Smooth muscle cell (in vitro differentiated cells): Measurements from ENCODE around the gene TCF12. TPM values are rescaled to one million over a fixed set of nuclear protein-coding genes. Genes with fewer than 3 reads are reported as not detected.

Source experiments
- DNase-seq: peaks from one replicate; lab custom pipeline; 2025; ENCODE audit not compliant: unreplicated experiment; lab: John Stamatoyannopoulos, UW
- H2AFZ ChIP-seq: fragments of 200-600 bp; sonication (generic); 2 replicates; pipeline ENCODE4 v1.6.0; 2016; ENCODE audit warnings: antibody characterized with exemption, low read depth, mild to moderate bottlenecking
- H3F3A ChIP-seq: fragments of 200-600 bp; sonication (generic); 2 replicates; pipeline ENCODE4 v1.6.0; 2017; ENCODE audit warnings: antibody characterized with exemption, low read depth
- H3K27ac ChIP-seq: fragments of 200-600 bp; sonication (generic); 2 replicates; pipeline ENCODE4 v1.5.1; 2016; ENCODE audit warnings: low read depth, mild to moderate bottlenecking
- H3K27me3 ChIP-seq: fragments of 200-600 bp; sonication (generic); 2 replicates; pipeline ENCODE4 v1.6.1; 2016; ENCODE audit warnings: low read depth, mild to moderate bottlenecking
- H3K36me3 ChIP-seq: fragments of 200-600 bp; sonication (generic); 2 replicates; pipeline ENCODE4 v1.5.1; 2016; ENCODE audit warnings: low read depth
- H3K4me1 ChIP-seq: fragments of 200-600 bp; sonication (generic); 2 replicates; pipeline ENCODE4 v1.5.1; 2016; ENCODE audit warnings: low read depth
- H3K4me2 ChIP-seq: fragments of 200-600 bp; sonication (generic); 2 replicates; pipeline ENCODE4 v1.6.0; 2016; ENCODE audit warnings: mild to moderate bottlenecking
- H3K4me3 ChIP-seq: fragments of 200-600 bp; sonication (generic); 2 replicates; pipeline ENCODE4 v1.5.1; 2016; ENCODE audit warnings: mild to moderate bottlenecking
- H3K79me2 ChIP-seq: fragments of 200-600 bp; sonication (generic); 2 replicates; pipeline ENCODE4 v1.6.0; 2016; ENCODE audit warnings: low read depth, mild to moderate bottlenecking
- H3K9ac ChIP-seq: fragments of 200-600 bp; sonication (generic); 2 replicates; pipeline ENCODE4 v1.6.0; 2016; ENCODE audit warnings: low read depth
- H3K9me3 ChIP-seq: fragments of 200-600 bp; sonication (generic); replicated peaks from 2 replicates; pipeline ENCODE4 v1.5.1; 2016; ENCODE audit warnings: low read depth
- H4K20me1 ChIP-seq: fragments of 200-600 bp; sonication (generic); 2 replicates; pipeline ENCODE4 v1.6.0; 2016; ENCODE audit warnings: low read depth
- WGBS: methylation state at CpG from one replicate; pipeline ENCODE4 v1.1.7; 2016; ENCODE audit warnings: low lambda C conversion rate; 5-methylcytosine and 5-hydroxymethylcytosine counted together
- polyA plus RNA-seq: library from polyadenylated mRNA; unstranded; fragments of >200 nt; fragmentation: Nextera tagmentation; extraction: Ambion mirVana; gene quantifications from 2 replicates; pipeline ENCODE4 v1.2.1, GENCODE V29; 2016
- total RNA-seq: library from RNA; depleted of rRNA; stranded (reverse); fragments of >200 nt; gene quantifications from 2 replicates; pipeline ENCODE4 v1.2.3, GENCODE V29; 2014
- TF ChIP-seq, protein P1 (sequence below): fragments of 200-600 bp; sonication (generic); IDR thresholded peaks from 2 replicates; pipeline ENCODE4 v1.5.1; 2017; ENCODE audit warnings: borderline replicate concordance, mild to moderate bottlenecking, antibody characterized with exemption; ENCODE audit not compliant: insufficient read depth, poor library complexity, severe bottlenecking

TCF12 gene
- total and polyA plus RNA-seq, 2 experiments from 2014 or later, result 54.1 to 302 TPM

DNA sequence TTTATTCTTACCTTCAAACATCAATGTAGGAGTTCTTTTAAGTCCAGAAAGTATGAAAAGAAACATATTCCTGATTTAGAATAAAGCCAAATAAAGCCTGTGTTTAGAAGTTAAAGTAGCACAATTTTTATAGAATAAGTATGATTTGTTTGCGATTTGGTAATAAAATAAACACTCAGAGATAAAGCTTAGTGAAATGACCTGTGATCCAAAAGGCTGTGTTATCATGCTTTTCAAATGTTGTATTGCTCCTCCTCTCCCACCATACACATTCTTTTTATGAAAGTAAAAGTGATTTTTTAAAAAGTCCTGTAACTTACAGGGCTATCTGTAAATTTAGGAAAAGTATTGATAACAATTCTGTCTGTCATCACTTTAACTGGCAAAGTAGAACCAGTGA is 319.2 kb downstream of the TCF12 start:
- TF ChIP-seq, protein P1, sequence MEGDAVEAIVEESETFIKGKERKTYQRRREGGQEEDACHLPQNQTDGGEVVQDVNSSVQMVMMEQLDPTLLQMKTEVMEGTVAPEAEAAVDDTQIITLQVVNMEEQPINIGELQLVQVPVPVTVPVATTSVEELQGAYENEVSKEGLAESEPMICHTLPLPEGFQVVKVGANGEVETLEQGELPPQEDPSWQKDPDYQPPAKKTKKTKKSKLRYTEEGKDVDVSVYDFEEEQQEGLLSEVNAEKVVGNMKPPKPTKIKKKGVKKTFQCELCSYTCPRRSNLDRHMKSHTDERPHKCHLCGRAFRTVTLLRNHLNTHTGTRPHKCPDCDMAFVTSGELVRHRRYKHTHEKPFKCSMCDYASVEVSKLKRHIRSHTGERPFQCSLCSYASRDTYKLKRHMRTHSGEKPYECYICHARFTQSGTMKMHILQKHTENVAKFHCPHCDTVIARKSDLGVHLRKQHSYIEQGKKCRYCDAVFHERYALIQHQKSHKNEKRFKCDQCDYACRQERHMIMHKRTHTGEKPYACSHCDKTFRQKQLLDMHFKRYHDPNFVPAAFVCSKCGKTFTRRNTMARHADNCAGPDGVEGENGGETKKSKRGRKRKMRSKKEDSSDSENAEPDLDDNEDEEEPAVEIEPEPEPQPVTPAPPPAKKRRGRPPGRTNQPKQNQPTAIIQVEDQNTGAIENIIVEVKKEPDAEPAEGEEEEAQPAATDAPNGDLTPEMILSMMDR, result no peak
- peaks cover 11% of the 10 kb centered on the region for H3K36me3 ChIP-seq
- no peak overlapping the region for H3K4me2 ChIP-seq
- WGBS, result 95% methylated on average over 1 of the region's 1 CpG
- no peak overlapping the region for H3K27ac ChIP-seq
- H2AFZ ChIP-seq, result no peak overlapping the region
- H3K9me3 ChIP-seq, result no peaks in the 10 kb centered on the region
- H3K4me3 ChIP-seq, result no peak overlapping the region
- DNase-seq, result no peak
- H3K9ac ChIP-seq, result no peak overlapping the region
- H4K20me1 ChIP-seq, result no peaks in the 10 kb centered on the region
- H3K27me3 ChIP-seq, result no peaks in the 10 kb centered on the region
- peaks cover 28% of the 10 kb centered on the region for H3K4me1 ChIP-seq
- no peaks in the 10 kb centered on the region for H3F3A ChIP-seq
- H3K79me2 ChIP-seq, result peaks cover 6% of the 10 kb centered on the region

DNA sequence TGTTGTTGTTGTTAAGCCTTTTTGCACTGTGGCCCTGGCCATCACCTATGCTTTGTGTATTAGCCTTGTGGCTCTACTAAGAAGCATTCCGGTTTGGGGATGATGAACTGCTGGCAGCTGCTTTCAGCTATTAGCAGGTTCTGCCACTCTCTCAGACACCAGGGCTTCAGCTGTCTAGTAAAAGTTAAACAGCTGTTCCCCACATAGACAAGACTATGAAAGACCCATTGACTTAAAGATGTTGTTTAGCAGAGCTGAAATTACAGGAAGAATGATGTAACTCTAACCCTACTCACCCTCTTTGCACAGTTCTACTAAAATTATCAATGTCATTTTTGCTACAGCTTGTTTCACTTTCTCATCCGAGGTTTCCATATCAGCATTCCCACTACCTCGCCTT is 326.7 kb downstream of the TCF12 start:
- Histone ChIP-seq H2AFZ (no peak overlapping the region), H3K4me1 (no peaks in the 10 kb centered on the region), H3K27me3 (no peaks in the 10 kb centered on the region), H3K79me2 (peaks cover 20% of the 10 kb centered on the region), H4K20me1 (peaks cover 14% of the 10 kb centered on the region), H3K9me3 (no peaks in the 10 kb centered on the region), H3K36me3 (peaks cover 4% of the 10 kb centered on the region), H3K4me2 (no peak overlapping the region), H3F3A (peaks cover 11% of the 10 kb centered on the region), H3K27ac (no peak overlapping the region), H3K9ac (no peak overlapping the region), H3K4me3 (no peak overlapping the region)
- TF ChIP-seq, protein P1, result no peak
- no peak for DNase-seq
- 12% methylated on average over 3 of the region's 3 CpGs for WGBS

DNA sequence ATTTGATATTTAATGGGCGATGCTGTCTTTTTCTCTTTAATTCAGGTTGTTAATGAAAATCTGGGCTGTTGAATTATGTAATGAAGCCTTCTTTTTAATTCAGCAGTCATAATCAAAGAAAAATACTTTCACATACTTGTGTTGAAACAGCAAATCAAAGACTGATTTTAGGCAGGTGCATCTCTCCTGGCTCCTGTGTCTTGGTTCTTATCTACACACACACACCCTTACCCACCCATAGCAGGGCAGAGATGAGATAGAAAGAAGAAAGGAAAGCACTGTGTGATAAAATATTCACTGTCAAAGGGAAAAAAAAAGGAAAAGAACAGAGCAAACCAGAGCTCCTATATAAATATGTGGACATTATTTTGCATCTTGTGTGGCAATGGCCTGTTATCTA is 327.3 kb downstream of the TCF12 start:
- H2AFZ ChIP-seq, result no peak overlapping the region
- H3K27ac ChIP-seq, result no peak overlapping the region
- no peaks in the 10 kb centered on the region for H3K9me3 ChIP-seq
- H3K4me3 ChIP-seq, result no peak overlapping the region
- H3K9ac ChIP-seq, result no peak overlapping the region
- H4K20me1 ChIP-seq, result peaks cover 14% of the 10 kb centered on the region
- WGBS, result 100% methylated on average over 1 of the region's 1 CpG
- H3K27me3 ChIP-seq, result no peaks in the 10 kb centered on the region
- no peak for DNase-seq
- TF ChIP-seq, protein P1, result no peak
- H3F3A ChIP-seq, result peaks cover 11% of the 10 kb centered on the region
- peaks cover 22% of the 10 kb centered on the region for H3K79me2 ChIP-seq
- H3K4me2 ChIP-seq, result no peak overlapping the region
- H3K4me1 ChIP-seq, result no peaks in the 10 kb centered on the region
- peaks cover 4% of the 10 kb centered on the region for H3K36me3 ChIP-seq

DNA sequence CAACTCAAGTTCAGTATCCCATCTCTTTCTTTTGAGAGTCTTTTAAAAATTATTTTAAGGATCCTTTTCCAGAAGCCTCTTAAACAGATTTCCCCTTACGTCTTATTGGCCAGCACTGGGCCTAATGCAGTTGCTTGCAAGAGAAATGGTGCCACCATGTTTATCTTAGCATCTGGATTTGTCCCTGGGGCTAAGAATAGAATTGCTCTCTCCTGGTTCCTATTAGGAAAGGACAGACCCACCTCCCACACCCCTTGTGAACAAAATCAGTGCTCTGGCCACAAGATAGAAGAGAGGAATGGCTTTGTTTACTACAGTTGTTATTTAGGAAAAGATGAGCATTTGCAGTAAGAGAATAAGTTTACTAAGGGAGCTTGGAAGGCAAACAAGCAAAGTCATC is 329.6 kb downstream of the TCF12 start:
- Histone ChIP-seq H3K27me3 (no peaks in the 10 kb centered on the region), H3K79me2 (peaks cover 27% of the 10 kb centered on the region), H4K20me1 (peaks cover 14% of the 10 kb centered on the region), H3K4me2 (no peak overlapping the region), H3F3A (peaks cover 11% of the 10 kb centered on the region), H3K9me3 (no peaks in the 10 kb centered on the region), H2AFZ (no peak overlapping the region), H3K4me1 (no peaks in the 10 kb centered on the region), H3K9ac (no peak overlapping the region), H3K36me3 (peaks cover 10% of the 10 kb centered on the region), H3K27ac (no peak overlapping the region), H3K4me3 (no peak overlapping the region)
- no peak for DNase-seq
- WGBS, result 88% methylated on average over 1 of the region's 1 CpG
- TF ChIP-seq, protein P1, result no peak
